ENCODE results near the gene RPRD1A. TPM values are rescaled to one million over a fixed set of nuclear protein-coding genes. Genes with fewer than 3 reads are reported as not detected.

The RPRD1A gene
- total RNA-seq, 1 donor from 2014 or later, result 198 TPM

DNA sequence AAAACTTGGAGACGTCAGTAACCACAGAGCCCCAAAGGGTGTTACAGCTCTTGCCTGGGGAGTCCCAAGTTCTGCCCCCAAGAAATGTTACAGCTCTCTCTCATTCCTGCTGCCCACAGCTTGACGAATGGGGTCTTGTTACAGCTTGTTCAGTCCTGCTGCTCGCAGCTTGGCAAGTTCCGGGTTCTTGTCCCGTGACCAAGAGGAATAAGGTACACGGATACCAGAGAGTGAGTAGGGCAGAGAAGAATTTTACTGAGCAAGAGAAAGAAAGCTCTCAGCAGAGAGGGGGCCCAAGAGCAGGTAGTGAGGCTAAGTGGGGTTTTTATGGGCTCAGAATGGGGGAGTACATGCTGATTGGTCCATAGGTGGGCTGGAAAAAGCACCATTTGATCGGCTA, 34.6 kb upstream of the RPRD1A start:
- Mint-ChIP-seq H3K27me3 (ENCODE audit: insufficient read depth, low read depth) (peaks cover 4% of the 10 kb centered on the region), H3K4me1 (no peaks in the 10 kb centered on the region), H3K27ac (no peak overlapping the region), H3K36me3 (no peaks in the 10 kb centered on the region), H3K4me3 (no peak overlapping the region), H3K9me3 (peaks cover 10% of the 10 kb centered on the region)
- Histone ChIP-seq H3K4me2 (no peak overlapping the region), H3K4me3 (no peak overlapping the region), H4K20me1 (ENCODE audit: low read depth) (no peaks in the 10 kb centered on the region), H3K4me1 (no peaks in the 10 kb centered on the region), H3F3A (ENCODE audit: low read depth) (no peaks in the 10 kb centered on the region), H2AFZ (replicated peaks) (peak overlapping the region; percentile 26), H3K9me3 (ENCODE audit: low read depth) (no peaks in the 10 kb centered on the region), H3K27ac (no peak overlapping the region), H3K79me2 (ENCODE audit: low read depth) (no peaks in the 10 kb centered on the region), H3K27me3 (no peaks in the 10 kb centered on the region), H3K36me3 (no peaks in the 10 kb centered on the region), H3K9ac (no peak overlapping the region)
- no peak for DNase-seq (ENCODE audit: low spot score)
- TF ChIP-seq EZH2 (IDR thresholded peaks at IDR 0.05), result no peak
- TF ChIP-seq, protein P1, sequence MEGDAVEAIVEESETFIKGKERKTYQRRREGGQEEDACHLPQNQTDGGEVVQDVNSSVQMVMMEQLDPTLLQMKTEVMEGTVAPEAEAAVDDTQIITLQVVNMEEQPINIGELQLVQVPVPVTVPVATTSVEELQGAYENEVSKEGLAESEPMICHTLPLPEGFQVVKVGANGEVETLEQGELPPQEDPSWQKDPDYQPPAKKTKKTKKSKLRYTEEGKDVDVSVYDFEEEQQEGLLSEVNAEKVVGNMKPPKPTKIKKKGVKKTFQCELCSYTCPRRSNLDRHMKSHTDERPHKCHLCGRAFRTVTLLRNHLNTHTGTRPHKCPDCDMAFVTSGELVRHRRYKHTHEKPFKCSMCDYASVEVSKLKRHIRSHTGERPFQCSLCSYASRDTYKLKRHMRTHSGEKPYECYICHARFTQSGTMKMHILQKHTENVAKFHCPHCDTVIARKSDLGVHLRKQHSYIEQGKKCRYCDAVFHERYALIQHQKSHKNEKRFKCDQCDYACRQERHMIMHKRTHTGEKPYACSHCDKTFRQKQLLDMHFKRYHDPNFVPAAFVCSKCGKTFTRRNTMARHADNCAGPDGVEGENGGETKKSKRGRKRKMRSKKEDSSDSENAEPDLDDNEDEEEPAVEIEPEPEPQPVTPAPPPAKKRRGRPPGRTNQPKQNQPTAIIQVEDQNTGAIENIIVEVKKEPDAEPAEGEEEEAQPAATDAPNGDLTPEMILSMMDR (IDR thresholded peaks at IDR 0.05), result no peak
- no peak for TF ChIP-seq EZH2phosphoT487 (IDR thresholded peaks at IDR 0.05)

- H3K27me3 ChIP-seq, result no peaks in the 10 kb centered on the region
- Mint-ChIP-seq H3K4me1 (no peaks in the 10 kb centered on the region), H3K9me3 (peaks cover 10% of the 10 kb centered on the region), H3K27ac (no peak overlapping the region), H3K27me3 (ENCODE audit: insufficient read depth, low read depth) (peaks cover 2% of the 10 kb centered on the region), H3K36me3 (no peaks in the 10 kb centered on the region), H3K4me3 (no peak overlapping the region)
- DNase-seq (ENCODE audit: low spot score), result no peak
- no peaks in the 10 kb centered on the region for H4K20me1 ChIP-seq (ENCODE audit: low read depth)
- H2AFZ ChIP-seq (replicated peaks), result no peak overlapping the region
- no peak overlapping the region for H3K9ac ChIP-seq
- H3K4me1 ChIP-seq, result no peaks in the 10 kb centered on the region
- H3K36me3 ChIP-seq, result no peaks in the 10 kb centered on the region
- no peak for TF ChIP-seq EZH2phosphoT487 (IDR thresholded peaks at IDR 0.05)
- TF ChIP-seq, protein P1 (IDR thresholded peaks at IDR 0.05), result no peak
- H3F3A ChIP-seq (ENCODE audit: low read depth), result no peaks in the 10 kb centered on the region
- H3K4me2 ChIP-seq, result no peak overlapping the region
- no peak overlapping the region for H3K4me3 ChIP-seq
- H3K79me2 ChIP-seq (ENCODE audit: low read depth), result no peaks in the 10 kb centered on the region
- no peaks in the 10 kb centered on the region for H3K9me3 ChIP-seq (ENCODE audit: low read depth)
- H3K27ac ChIP-seq, result no peak overlapping the region
Observed at GRCh38 chr18:36099311-36099710, 32.0 kb upstream of the RPRD1A start.

- Mint-ChIP-seq H3K4me3 (no peak overlapping the region), H3K36me3 (no peaks in the 10 kb centered on the region), H3K27ac (no peak overlapping the region), H3K4me1 (no peaks in the 10 kb centered on the region), H3K9me3 (no peaks in the 10 kb centered on the region), H3K27me3 (ENCODE audit: insufficient read depth, low read depth) (no peaks in the 10 kb centered on the region)
- Histone ChIP-seq H3K9me3 (ENCODE audit: low read depth) (no peaks in the 10 kb centered on the region), H3K27ac (no peak overlapping the region), H3K9ac (no peak overlapping the region), H3K27me3 (no peaks in the 10 kb centered on the region), H3K4me1 (no peaks in the 10 kb centered on the region), H3K79me2 (ENCODE audit: low read depth) (no peaks in the 10 kb centered on the region), H3K36me3 (no peaks in the 10 kb centered on the region), H2AFZ (replicated peaks) (no peak overlapping the region), H3F3A (ENCODE audit: low read depth) (no peaks in the 10 kb centered on the region), H4K20me1 (ENCODE audit: low read depth) (no peaks in the 10 kb centered on the region), H3K4me2 (no peak overlapping the region), H3K4me3 (no peak overlapping the region)
- no peak for DNase-seq (ENCODE audit: low spot score)
- TF ChIP-seq EZH2phosphoT487 (IDR thresholded peaks at IDR 0.05), result no peak
- no peak for TF ChIP-seq EZH2 (IDR thresholded peaks at IDR 0.05)
- TF ChIP-seq, protein P1 (IDR thresholded peaks at IDR 0.05), result no peak
Observed at GRCh38 chr18:36096955-36097354, 29.6 kb upstream of the RPRD1A start.

Data from neural progenitor cell (in vitro differentiated cells).